ENCODE results near the gene TMEM132C. TPM values are rescaled to one million over a fixed set of nuclear protein-coding genes. Genes with fewer than 3 reads are reported as not detected.

Gene TMEM132C
- total and polyA plus RNA-seq, 2 of the 13 experiments (the other 11 are each of a cell fraction or from before 2014, with no cell fraction given), result not detected

GRCh38 chr12:128521981-128522380, 255.0 kb downstream of the TMEM132C start:
- in situ Hi-C loops (cut with HindIII; ENCODE audit: extremely low pct_ligation_motif_present, low pct_unique_long_range_greater_than_20kb) (no loop called here), intact Hi-C loops (cut with micrococcal nuclease; ENCODE audit: unreplicated experiment) (no loop called here)
- ATAC-seq, result no peak
- no peak for FAIRE-seq
- H2AFZ ChIP-seq (ENCODE audit: low read length), result no peak overlapping the region
- BruUV-seq (replicated peaks), result no TSS peak
- no peak overlapping the region for H3K9ac ChIP-seq (ENCODE audit: insufficient read depth, low read depth, low read length)
- H3K36me3 ChIP-seq (replicated peaks in 1 of 2; ENCODE audit: control insufficient read depth in 1 of 2, insufficient read depth in 2 of 2, low read length in 2 of 2), result no peaks in the 10 kb centered on the region
- CTCF ChIA-PET (ENCODE audit: low intra/inter-chr PET ratio, low total read pairs), result no interaction called here
- POLR2A ChIA-PET, result no interaction called here
- DNase-seq (ENCODE audit: low spot score), result no peak
- no peaks in the 10 kb centered on the region for H3K9me3 ChIP-seq (ENCODE audit: low read length)
- no peak overlapping the region for H3K4me3 ChIP-seq (replicated peaks in 1 of 3; ENCODE audit: insufficient read depth in 1 of 3, low read depth in 2 of 3, low read length in 3 of 3)
- no peaks in the 10 kb centered on the region for H3K27me3 ChIP-seq (ENCODE audit: control insufficient read depth in 1 of 2, insufficient read depth in 2 of 2, low read length in 2 of 2)
- no peaks in the 10 kb centered on the region for H3K4me1 ChIP-seq (ENCODE audit: insufficient read depth, low read length)
- H4K20me1 ChIP-seq (ENCODE audit: insufficient read depth, low read length), result no peaks in the 10 kb centered on the region
- no peaks in the 10 kb centered on the region for H3K79me2 ChIP-seq (ENCODE audit: insufficient read depth, low read length)
- 5% methylated on average over 5 of the region's 10 CpGs for WGBS (ENCODE audit: low lambda C conversion rate)
- no peak overlapping the region for H3K4me2 ChIP-seq (ENCODE audit: low read depth, low read length)
- TF ChIP-seq KLF6 (CRISPR knock-in tag; IDR thresholded peaks at IDR 0.05) (no peak), ZNF350 (CRISPR knock-in tag; IDR thresholded peaks at IDR 0.05; ENCODE audit: borderline replicate concordance, low read depth) (no peak)
- no peak overlapping the region for H3K27ac ChIP-seq (ENCODE audit: extremely low read length, insufficient read depth, low read length)

- in situ Hi-C loops (cut with HindIII; ENCODE audit: extremely low pct_ligation_motif_present, low pct_unique_long_range_greater_than_20kb), result no loop called here
- Histone ChIP-seq H3K27ac (ENCODE audit: extremely low read length, insufficient read depth, low read length) (no peak overlapping the region), H2AFZ (ENCODE audit: low read length) (no peak overlapping the region), H3K9ac (ENCODE audit: insufficient read depth, low read depth, low read length) (no peak overlapping the region), H3K4me3 (replicated peaks in 1 of 3; ENCODE audit: insufficient read depth in 1 of 3, low read depth in 2 of 3, low read length in 3 of 3) (no peak overlapping the region), H3K9me3 (ENCODE audit: low read length) (no peaks in the 10 kb centered on the region), H3K27me3 (ENCODE audit: control insufficient read depth in 1 of 2, insufficient read depth in 2 of 2, low read length in 2 of 2) (no peaks in the 10 kb centered on the region), H3K36me3 (replicated peaks in 1 of 2; ENCODE audit: control insufficient read depth in 1 of 2, insufficient read depth in 2 of 2, low read length in 2 of 2) (no peaks in the 10 kb centered on the region), H3K79me2 (ENCODE audit: insufficient read depth, low read length) (no peaks in the 10 kb centered on the region), H4K20me1 (ENCODE audit: insufficient read depth, low read length) (no peaks in the 10 kb centered on the region), H3K4me1 (ENCODE audit: insufficient read depth, low read length) (no peaks in the 10 kb centered on the region), H3K4me2 (ENCODE audit: low read depth, low read length) (no peak overlapping the region)
- CTCF ChIA-PET (ENCODE audit: low intra/inter-chr PET ratio, low total read pairs), result no interaction called here
- whole genome bisulfite sequencing (ENCODE audit: low lambda C conversion rate), result 41% methylated on average over 6 of the region's 6 CpGs
- POLR2A ChIA-PET, result no interaction called here
- FAIRE-seq, result no peak
- TF ChIP-seq SCMH1 (CRISPR knock-in tag; IDR thresholded peaks at IDR 0.05; ENCODE audit: borderline replicate concordance) (no peak), SIN3B (IDR thresholded peaks at IDR 0.05; ENCODE audit: low read length) (no peak), ZNF510 (CRISPR knock-in tag; IDR thresholded peaks at IDR 0.05; ENCODE audit: low read depth) (no peak), ZNF83 (CRISPR knock-in tag; IDR thresholded peaks at IDR 0.05; ENCODE audit: borderline replicate concordance) (no peak), ZNF883 (CRISPR knock-in tag; IDR thresholded peaks at IDR 0.05; ENCODE audit: not compliant biosample characterization) (no peak), JARID2 (CRISPR knock-in tag; IDR thresholded peaks at IDR 0.05; ENCODE audit: insufficient replicate concordance) (no peak), ZNF367 (CRISPR knock-in tag; IDR thresholded peaks at IDR 0.05; ENCODE audit: borderline replicate concordance) (no peak), ZNF563 (CRISPR knock-in tag; IDR thresholded peaks at IDR 0.05) (no peak), ZIK1 (CRISPR knock-in tag; IDR thresholded peaks at IDR 0.05; ENCODE audit: borderline replicate concordance, low read depth) (no peak), MYNN (CRISPR knock-in tag; IDR thresholded peaks at IDR 0.05; ENCODE audit: low read depth) (no peak), NFYB (CRISPR knock-in tag; IDR thresholded peaks at IDR 0.05) (no peak), ZNF782 (CRISPR knock-in tag; IDR thresholded peaks at IDR 0.05; ENCODE audit: borderline replicate concordance) (no peak), CENPX (CRISPR knock-in tag; IDR thresholded peaks at IDR 0.05) (no peak), ZNF788 (CRISPR knock-in tag; IDR thresholded peaks at IDR 0.05; ENCODE audit: borderline replicate concordance) (no peak), DBP (CRISPR knock-in tag; IDR thresholded peaks at IDR 0.05; ENCODE audit: not compliant biosample characterization) (no peak), ZNF775 (CRISPR knock-in tag; IDR thresholded peaks at IDR 0.05; ENCODE audit: borderline replicate concordance) (no peak), ZSCAN12 (CRISPR knock-in tag; IDR thresholded peaks at IDR 0.05) (no peak)
- ATAC-seq, result no peak
- intact Hi-C loops (cut with micrococcal nuclease; ENCODE audit: unreplicated experiment), result no loop called here
- no TSS peak for BruUV-seq (replicated peaks)
- no peak for DNase-seq (ENCODE audit: low spot score)
Observed at GRCh38 chr12:128524439-128524838, 257.5 kb downstream of the TMEM132C start.
